GM18873 (cell line): Measurements from ENCODE around the gene KIF1C.
A peak's percentile ranks its signal among the peaks of the same experiment; 100 is the strongest.

Experiments
- ATAC-seq: cut with Tn5 transposase; IDR thresholded peaks from one replicate; pipeline ENCODE4 v1.9.1; 2021; ENCODE audit warnings: mild to moderate bottlenecking, moderate library complexity, moderate number of reproducible peaks; ENCODE audit not compliant: unreplicated experiment, low FRiP score

The KIF1C gene

GRCh38 chr17:4968486-4969046 is 29.2 kb upstream of the KIF1C start:
- no peak for ATAC-seq

- no peak for ATAC-seq
Measured at GRCh38 chr17:4969047-4969550, 28.7 kb upstream of the KIF1C start.

GRCh38 chr17:4969551-4970173 is 28.1 kb upstream of the KIF1C start:
- ATAC-seq = no peak

- ATAC-seq = no peak
Measured at GRCh38 chr17:4970273-4970672, 27.5 kb upstream of the KIF1C start.

GRCh38 chr17:4971826-4972225 is 25.9 kb upstream of the KIF1C start:
- no peak for ATAC-seq

GRCh38 chr17:4972322-4972721 is 25.4 kb upstream of the KIF1C start:
- no peak for ATAC-seq

GRCh38 chr17:4972752-4973151 is 25.0 kb upstream of the KIF1C start:
- no peak for ATAC-seq

GRCh38 chr17:4973256-4974114 is 24.3 kb upstream of the KIF1C start:
- ATAC-seq = no peak

- no peak for ATAC-seq
Measured at GRCh38 chr17:4974115-4974670, 23.6 kb upstream of the KIF1C start.

- no peak for ATAC-seq
Measured at GRCh38 chr17:4978726-4979125, 19.0 kb upstream of the KIF1C start.

- ATAC-seq = no peak
Measured at GRCh38 chr17:4980644-4981216, 17.0 kb upstream of the KIF1C start.

GRCh38 chr17:4982305-4982704 is 15.4 kb upstream of the KIF1C start:
- ATAC-seq = no peak

GRCh38 chr17:4986403-4986802 is 11.3 kb upstream of the KIF1C start:
- ATAC-seq = no peak

GRCh38 chr17:4986951-4987766 is 10.6 kb upstream of the KIF1C start, which contains the start of gene CAMTA2:
TSS of gene CAMTA2 (minus strand) at chr17:4987675. CDS start at chr17:4986222, 1,453 bp downstream.
- ATAC-seq = peak; percentile 54

GRCh38 chr17:4987767-4988567 is 9.8 kb upstream of the KIF1C start:
- ATAC-seq = no peak

- ATAC-seq = no peak
Measured at GRCh38 chr17:4994081-4994595, 3.6 kb upstream of the KIF1C start.

- ATAC-seq = no peak
Measured at GRCh38 chr17:4998027-4998731, 429 bp downstream of the KIF1C start.

GRCh38 chr17:4998732-4999429 is 1.1 kb downstream of the KIF1C start:
- no peak for ATAC-seq
